ENCODE measurements around the gene IGFL3.

DNA sequence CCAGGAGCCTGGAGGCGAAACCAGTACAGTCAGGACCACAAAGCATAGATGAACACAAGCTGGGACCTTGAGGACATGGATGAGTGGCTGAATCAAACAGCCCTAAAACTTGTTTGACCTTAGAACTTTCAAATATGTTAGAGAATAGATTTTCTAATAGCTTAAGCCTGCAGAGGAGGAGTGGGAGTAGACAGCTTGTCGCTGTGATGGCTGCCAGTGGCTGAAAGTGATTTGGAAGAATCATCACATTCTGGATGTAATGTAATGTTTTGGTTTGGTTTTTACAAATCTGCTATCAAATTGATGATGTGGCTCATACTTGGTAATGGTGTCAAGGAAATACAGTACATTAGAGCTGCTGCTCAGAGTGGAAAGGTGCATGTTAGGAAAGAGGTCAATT lies 12.0 kb downstream of the IGFL3 start:
- TF ChIP-seq, protein P1, sequence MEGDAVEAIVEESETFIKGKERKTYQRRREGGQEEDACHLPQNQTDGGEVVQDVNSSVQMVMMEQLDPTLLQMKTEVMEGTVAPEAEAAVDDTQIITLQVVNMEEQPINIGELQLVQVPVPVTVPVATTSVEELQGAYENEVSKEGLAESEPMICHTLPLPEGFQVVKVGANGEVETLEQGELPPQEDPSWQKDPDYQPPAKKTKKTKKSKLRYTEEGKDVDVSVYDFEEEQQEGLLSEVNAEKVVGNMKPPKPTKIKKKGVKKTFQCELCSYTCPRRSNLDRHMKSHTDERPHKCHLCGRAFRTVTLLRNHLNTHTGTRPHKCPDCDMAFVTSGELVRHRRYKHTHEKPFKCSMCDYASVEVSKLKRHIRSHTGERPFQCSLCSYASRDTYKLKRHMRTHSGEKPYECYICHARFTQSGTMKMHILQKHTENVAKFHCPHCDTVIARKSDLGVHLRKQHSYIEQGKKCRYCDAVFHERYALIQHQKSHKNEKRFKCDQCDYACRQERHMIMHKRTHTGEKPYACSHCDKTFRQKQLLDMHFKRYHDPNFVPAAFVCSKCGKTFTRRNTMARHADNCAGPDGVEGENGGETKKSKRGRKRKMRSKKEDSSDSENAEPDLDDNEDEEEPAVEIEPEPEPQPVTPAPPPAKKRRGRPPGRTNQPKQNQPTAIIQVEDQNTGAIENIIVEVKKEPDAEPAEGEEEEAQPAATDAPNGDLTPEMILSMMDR (IDR thresholded peaks at IDR 0.05) = no peak
- TF ChIP-seq EP300 (IDR thresholded peaks at IDR 0.05) (no peak), POLR2AphosphoS5 (IDR thresholded peaks at IDR 0.05) (no peak)
